T-helper 1 cell (primary cell): ENCODE results near the gene COL9A2.

Source experiments
- DNase-seq, 5 donors: peaks; one replicate each; pipeline ENCODE4 v3.0.0-alpha.2; 2012 to 2020

Gene COL9A2

DNA sequence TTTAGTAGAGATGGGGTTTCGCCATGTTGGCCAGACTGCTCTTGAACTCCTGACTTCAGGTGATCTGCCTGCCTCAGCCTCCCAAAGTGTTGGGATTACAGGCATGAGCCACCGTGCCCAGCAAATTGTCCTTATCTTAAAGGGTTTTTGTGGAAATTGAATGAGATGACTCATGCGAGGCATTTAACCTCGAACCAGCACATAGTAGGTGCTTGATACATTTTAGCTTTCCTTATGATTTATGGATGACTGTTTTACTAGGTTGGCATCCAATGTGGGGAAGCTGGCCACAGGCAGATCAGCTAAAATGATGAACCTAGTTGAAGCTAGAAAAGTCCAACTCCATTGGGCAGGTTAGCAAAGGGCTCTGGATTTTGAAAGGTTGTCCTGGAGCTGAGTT, 1.4 kb upstream of the COL9A2 start:
- no peak for DNase-seq

GRCh38 chr1:40317394-40318074, 448 bp upstream of the COL9A2 start:
- no peak for DNase-seq

DNA sequence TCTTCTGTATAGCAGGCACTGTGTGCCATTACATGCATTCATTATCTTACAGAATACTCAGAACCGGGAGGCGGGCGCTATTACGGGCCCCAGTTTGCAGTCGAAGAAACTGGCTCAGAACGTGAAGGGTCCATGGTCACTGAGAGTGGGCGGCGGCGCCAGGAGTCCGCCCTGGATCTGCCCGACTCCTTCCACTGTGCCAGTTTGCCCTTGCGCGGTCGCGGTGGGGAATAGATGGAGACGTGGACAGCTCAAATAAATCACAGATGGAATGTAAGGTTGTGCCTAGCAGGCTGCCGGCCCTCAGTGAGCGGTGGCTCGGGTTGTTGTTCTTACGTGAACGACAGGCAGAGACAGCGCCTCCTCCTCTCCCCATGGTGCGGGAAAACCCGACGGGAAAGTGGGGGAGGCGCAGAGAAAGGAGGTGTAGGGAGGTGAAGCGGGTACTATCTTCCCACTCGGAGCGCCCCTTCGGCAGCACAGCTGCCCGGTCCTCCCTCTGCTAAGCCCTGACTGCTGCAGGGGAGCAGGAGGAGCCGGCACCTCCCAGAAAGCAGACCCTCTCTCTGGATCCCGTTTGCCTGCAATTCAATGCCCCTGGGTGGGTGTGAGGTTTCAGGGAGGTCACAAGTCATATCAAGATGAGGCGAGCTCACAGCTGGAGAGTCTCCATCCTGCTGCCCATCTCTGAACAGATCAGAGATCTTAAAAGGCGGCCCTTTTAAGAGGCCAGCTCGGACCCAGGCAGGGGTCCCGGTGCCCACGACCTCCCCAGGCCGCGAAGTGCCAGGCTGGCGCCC, 1.1 kb downstream of the COL9A2 start:
- DNase-seq = peak in 2 of 5 donors; percentile 13 to 42

DNA sequence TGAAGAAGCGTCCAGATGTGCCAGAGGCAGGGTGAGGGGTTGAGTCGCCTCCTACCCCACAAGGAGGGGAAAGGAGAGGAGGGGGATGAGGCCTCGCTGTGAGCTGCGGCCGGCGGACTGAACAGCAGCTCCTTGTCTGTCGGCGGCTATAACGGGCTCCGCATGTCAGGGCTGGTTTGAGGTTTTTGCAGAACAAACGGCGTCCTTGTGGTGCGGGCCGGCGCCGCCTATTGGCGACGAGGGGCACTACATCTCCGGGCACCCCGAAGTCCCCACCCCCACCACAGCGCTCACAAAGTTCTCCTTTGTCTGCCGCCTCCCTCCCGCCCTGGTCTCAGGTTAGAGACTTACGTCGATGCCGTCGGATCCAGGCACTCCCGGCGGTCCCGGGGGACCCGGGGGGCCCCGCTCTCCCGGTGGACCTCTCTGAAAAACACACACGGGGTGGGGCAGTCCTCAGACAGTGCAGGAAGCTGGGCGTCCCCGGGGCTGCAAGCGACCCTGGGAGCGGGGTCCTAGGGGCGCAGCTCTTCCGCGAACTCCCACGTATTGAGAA, 1.8 kb downstream of the COL9A2 start:
- DNase-seq = peak; percentile 61 to 91 (median 75)

- DNase-seq = no peak
Measured at GRCh38 chr1:40314721-40315238, 2.3 kb downstream of the COL9A2 start.

- no peak for DNase-seq
Measured at GRCh38 chr1:40313958-40314720, 2.9 kb downstream of the COL9A2 start.

DNA sequence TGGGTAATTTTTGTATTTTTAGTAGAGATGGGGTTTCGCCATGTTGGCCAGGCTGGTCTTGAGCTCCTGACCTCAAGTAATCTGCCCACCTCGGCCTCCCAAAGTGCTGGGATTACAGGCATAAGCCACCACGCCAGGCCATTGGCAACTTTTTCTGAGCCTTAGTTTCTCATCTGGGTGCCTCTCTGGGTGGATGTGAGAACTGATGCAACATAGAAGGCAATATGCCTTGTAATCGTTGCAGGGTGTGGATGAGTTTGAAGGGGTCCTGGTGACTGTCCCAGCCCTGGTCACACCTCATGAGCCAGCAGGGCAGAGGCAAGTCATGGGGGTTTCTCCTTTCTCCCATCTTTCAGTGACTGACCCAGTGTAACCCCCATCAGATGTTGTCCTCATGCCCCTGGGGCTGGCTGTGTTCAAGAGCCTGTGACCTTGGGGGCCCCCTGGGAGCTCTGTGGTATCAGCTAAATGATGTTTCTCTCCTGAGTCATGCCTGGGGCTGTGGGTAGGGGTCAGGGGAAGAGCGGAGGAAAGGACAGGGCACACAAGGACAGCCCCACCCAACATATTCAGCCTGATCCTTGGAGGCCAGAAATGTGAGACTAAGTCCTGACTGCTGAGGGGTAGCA, 3.6 kb downstream of the COL9A2 start:
- no peak for DNase-seq

GRCh38 chr1:40312238-40313205, 4.6 kb downstream of the COL9A2 start:
- DNase-seq = peak in 1 of 5 donors; percentile 65

- no peak for DNase-seq
Measured at GRCh38 chr1:40311692-40312091, 5.4 kb downstream of the COL9A2 start.

DNA sequence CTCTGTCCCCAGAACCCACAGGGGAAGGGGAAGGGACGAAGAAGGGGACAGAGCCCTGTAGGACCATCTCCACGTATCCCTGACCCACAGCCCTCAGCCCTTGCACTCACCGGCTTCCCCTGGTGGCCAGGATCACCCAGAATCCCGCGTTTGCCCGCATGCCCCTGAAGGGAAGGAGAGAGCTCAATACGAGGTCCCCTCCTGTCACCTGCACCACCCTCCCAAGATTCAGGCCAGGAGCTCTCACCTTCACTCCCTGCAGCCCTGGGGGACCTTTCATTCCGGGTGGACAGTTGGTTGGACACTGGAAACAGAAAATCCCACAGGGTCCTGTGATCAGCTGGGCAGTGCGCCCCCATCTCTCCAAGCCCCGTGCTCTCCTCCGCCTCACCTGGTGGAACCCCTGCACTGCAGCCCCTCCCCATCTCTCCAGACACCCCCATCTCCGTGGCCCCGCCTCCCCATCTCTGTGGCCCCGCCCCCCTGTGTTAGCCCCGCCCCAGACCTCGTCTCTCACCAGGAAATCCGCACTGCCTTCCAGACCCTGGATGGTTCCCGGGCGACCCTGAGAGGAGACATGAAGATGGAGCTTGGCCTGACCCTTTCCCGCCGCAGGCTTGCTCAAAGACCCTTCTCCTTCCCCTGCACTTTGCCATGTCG, 6.0 kb downstream of the COL9A2 start:
- DNase-seq = no peak

- DNase-seq = no peak
Measured at GRCh38 chr1:40310129-40310461, 7.0 kb downstream of the COL9A2 start.

GRCh38 chr1:40309374-40310128, 7.5 kb downstream of the COL9A2 start:
- DNase-seq = no peak

DNA sequence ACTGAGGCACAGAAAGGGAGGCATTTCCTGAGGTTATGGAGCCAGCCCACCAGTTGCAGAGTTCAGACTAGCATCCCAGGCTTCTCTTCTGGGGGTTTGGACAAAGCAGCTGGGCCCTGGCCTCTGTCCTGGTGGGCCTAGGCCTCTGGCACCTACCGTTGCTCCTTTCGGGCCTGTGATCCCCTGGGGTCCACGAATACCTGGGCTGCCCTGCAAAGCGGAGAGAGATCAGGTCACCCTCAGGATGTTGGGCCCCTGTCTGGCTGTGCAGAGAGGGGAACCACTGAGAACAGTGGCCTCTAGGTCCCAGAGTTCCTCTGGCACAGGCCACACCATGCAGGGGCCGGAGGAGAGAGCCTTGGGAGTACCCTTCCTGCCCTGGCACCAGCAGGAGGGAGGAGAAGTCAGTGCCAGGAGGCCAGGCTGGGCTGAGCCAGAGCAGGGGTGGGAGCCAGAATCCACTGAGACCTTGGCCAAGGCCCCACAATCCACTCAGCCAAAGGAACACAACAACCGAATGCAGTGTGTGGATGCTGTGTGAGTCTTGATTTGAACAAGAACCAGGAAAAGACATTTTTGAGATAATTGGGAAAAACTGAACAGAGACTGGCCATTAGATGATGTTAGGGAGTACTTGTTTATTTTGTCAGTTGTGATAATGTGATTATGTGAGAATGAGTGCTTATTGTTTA, 8.9 kb downstream of the COL9A2 start:
- DNase-seq = no peak

- no peak for DNase-seq
Measured at GRCh38 chr1:40307186-40307585, 9.9 kb downstream of the COL9A2 start.

DNA sequence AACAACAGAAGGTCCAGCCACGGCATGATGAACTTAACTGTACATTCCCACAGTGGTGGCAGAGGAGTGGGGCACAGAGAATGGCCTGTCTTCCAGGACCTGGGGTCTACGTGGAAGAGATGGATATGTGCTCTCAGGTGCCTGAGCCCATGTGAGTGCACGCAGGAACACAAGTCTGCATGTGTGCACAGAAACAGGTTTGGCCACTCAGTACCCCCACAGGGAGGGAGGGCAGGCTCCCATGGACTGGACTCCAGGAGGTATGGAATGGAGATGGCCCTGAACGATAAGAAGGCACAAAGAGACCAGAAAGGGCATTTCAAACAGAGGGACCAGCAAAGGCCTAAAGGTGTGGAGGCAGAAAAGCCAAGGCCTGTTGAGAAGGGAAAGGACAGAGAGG, 10.8 kb downstream of the COL9A2 start:
- no peak for DNase-seq

DNA sequence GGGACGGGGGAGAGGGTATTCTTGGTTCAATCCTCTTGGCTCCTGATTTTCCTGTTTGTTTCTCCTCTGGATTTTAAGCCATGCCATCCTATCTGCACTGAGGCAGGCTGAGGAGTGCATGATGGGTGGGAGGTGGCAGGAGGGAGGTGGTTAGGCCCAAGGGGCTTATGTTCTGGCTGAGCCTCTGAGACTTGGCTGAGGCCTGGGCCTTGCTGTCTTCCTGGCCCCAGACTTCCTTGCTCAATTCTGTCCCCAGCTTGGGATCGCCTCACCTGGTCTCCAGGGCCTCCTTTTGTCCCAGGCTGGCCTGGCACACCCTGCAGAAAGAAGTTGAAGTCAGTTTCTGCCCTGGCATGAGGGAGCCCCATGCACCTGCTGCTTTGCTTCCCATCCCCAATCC, 11.2 kb downstream of the COL9A2 start:
- no peak for DNase-seq

- no peak for DNase-seq
Measured at GRCh38 chr1:40305451-40305850, 11.6 kb downstream of the COL9A2 start.

DNA sequence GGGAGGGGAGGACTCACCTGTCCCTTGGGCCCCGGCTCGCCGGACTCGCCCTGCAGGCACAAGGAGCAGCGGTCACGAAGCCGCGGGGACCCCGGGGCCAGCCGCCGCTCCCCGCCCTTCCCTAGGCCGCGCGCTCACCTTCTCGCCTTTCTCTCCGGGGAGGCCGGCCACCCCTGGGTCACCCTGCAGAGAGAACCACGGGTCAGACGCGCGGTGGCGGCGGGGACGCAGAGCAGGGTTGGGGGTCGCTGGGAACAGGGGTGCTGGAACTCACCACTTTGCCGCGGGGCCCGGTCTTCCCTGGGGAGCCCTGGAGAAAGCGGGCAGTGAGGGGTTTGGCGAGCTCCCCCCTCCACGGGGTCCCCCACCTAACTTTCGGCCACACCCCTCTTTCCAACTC, 13.3 kb downstream of the COL9A2 start:
- DNase-seq = no peak

DNA sequence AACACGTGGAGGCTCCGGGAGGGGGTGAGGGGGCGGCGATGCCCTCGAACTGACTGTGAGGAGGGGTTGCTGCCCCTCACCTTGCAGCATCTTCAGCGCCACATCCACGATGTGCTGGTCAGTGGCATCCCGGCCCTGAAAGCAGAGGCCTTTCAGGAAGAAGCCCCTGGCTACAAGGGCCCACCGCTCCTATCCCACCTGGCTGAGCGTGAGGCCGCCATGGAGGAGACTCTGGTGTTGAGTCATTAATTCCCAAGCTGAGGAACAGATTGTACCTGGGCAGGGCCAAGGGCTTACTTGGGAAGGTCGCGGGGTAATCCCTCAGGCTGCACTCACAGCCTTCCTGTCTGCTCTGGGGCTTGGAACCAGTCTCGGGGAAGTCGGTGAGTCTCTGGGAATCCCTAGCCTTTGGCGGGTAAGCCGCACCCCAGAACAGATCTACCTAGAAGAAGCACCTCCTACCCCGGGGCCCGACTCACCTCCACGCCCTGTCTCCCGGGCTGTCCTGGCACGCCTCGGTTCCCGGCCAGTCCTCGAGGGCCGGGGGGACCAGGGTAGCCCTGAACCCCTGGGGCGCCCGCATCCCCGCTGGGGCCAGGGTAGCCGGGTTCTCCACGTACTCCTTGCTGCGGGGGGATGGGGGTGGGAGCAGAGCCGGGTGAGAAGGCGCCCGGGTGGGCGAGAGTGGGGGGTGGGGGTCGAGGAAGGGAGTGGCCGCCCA, 13.9 kb downstream of the COL9A2 start:
- DNase-seq = no peak
